ENCODE data around the gene MYOF.

GRCh38 chr10:93447970-93448369 lies 34.2 kb downstream of the MYOF start:
- TF ChIP-seq, protein P1, sequence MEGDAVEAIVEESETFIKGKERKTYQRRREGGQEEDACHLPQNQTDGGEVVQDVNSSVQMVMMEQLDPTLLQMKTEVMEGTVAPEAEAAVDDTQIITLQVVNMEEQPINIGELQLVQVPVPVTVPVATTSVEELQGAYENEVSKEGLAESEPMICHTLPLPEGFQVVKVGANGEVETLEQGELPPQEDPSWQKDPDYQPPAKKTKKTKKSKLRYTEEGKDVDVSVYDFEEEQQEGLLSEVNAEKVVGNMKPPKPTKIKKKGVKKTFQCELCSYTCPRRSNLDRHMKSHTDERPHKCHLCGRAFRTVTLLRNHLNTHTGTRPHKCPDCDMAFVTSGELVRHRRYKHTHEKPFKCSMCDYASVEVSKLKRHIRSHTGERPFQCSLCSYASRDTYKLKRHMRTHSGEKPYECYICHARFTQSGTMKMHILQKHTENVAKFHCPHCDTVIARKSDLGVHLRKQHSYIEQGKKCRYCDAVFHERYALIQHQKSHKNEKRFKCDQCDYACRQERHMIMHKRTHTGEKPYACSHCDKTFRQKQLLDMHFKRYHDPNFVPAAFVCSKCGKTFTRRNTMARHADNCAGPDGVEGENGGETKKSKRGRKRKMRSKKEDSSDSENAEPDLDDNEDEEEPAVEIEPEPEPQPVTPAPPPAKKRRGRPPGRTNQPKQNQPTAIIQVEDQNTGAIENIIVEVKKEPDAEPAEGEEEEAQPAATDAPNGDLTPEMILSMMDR (IDR thresholded peaks at IDR 0.05 in 4 of 5, conservative IDR thresholded peaks at IDR 0.05 in 1 of 5), result no peak
- TF ChIP-seq POLR2A (IDR thresholded peaks at IDR 0.05), result no peak
